Memory B cell (primary cell): Measurements from ENCODE around the gene ETF1.

Source experiments
- ATAC-seq: fragments of 150-1000 bp; cut with Tn5 transposase; 2 replicates; pipeline ENCODE4 v1.10.0; 2021; ENCODE audit warnings: low read depth, mild to moderate bottlenecking, moderate library complexity
- DNase-seq, 2 donors: peaks; one replicate each; pipeline ENCODE4 v3.0.0; 2022; ENCODE audit warnings: low spot score in 2 of 2
- H3K27ac Mint-ChIP-seq: one replicate; pipeline ENCODE4 v1.8.0; 2022; ENCODE audit warnings: mild to moderate bottlenecking, moderate library complexity, mixed read lengths
- H3K27me3 Mint-ChIP-seq: one replicate; pipeline ENCODE4 v1.8.0; 2022; ENCODE audit warnings: mixed read lengths
- H3K36me3 Mint-ChIP-seq: one replicate; pipeline ENCODE4 v1.8.0; 2022; ENCODE audit warnings: mild to moderate bottlenecking, mixed read lengths
- H3K4me1 Mint-ChIP-seq: one replicate; pipeline ENCODE4 v1.8.0; 2022; ENCODE audit warnings: mixed read lengths
- H3K4me3 Mint-ChIP-seq: one replicate; pipeline ENCODE4 v1.8.0; 2022; ENCODE audit warnings: mild to moderate bottlenecking, moderate library complexity, mixed read lengths
- H3K9me3 Mint-ChIP-seq: one replicate; pipeline ENCODE4 v1.8.0; 2022; ENCODE audit warnings: mixed read lengths

ETF1 gene

DNA sequence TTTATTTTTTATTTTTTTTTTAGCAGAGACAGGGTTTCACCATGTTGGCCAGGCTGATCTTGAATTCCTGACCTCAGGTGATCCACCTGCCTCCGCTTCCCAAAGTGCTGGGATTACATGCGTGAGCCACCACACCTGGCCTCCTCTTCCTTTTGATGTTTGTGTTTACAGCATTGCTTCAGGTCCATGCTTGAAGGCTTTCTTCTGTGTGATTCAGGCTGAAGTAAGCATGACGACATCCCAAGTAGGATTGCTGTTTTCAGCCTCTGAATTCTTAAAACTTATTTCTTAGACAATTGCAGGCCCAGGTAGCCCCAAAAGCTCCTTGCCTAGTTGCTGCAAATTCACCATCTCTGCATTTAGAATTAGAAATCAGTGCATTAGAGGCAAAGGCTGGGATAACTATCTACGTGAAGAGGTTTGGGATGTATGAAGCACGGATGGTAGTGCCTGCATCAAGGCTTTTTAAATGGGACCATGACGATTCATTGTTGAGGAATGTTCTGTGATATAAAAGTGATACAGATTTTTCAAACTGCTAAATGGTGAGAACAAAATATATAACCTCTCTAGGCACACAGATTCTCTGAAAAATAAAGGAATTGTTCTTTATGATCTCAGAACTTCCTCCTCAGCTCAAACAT is 3.0 kb upstream of the ETF1 start:
- H3K4me3 Mint-ChIP-seq: peak overlapping the region; percentile 21
- peaks cover 35% of the 10 kb centered on the region for H3K4me1 Mint-ChIP-seq
- ATAC-seq (no peak), DNase-seq (no peak)
- H3K36me3 Mint-ChIP-seq: no peaks in the 10 kb centered on the region
- no peaks in the 10 kb centered on the region for H3K27me3 Mint-ChIP-seq
- no peaks in the 10 kb centered on the region for H3K9me3 Mint-ChIP-seq
- H3K27ac Mint-ChIP-seq: no peak overlapping the region

DNA sequence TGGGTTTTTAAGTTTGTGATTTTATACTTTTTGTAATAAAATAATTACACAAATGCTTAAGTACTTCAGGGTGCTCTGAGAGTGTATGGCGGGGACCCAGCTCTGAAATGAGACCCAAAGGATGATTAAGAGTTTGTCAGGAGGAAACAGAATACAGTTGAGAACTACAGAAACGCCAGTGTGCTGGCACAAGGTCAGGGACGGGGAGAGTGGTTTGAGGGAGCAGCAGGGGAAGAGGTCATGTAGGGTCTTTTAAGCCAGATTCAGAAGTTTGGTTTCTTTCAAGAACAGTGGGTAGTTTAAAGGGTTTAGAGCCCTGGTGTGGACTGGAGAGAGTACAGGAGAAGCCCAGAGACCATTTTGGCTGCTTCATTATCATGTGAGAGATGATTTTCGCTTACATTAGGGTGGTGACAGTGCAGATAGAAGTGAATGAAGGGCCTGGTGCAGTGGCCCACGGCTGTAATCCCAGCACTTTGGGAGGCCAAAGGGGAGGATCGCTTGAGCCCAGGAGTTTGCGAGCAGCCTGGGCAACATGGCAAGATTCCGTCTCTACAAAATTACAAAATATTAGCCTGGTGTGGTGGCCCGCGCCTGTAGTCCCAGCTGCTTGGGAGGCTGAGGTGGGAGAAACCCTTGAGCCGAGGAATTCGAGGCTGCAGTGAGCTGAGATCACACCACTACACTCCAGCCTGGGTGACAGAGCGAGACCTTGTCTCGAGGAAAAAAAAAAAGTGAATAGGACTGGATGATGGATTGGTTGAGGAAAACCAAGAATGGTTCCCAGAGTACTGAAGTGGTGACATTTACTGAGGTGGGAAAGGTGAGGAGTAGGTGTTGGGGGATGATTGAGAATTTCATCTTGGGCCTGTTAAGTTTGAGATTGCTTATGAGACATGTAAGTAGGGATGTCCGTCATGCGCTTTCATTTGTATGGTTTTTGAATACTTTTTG is 1.4 kb upstream of the ETF1 start:
- Mint-ChIP-seq H3K27ac (peak overlapping the region; percentile 99), H3K27me3 (no peaks in the 10 kb centered on the region), H3K9me3 (no peaks in the 10 kb centered on the region), H3K4me3 (peak overlapping the region; percentile 96), H3K36me3 (peaks cover 2% of the 10 kb centered on the region), H3K4me1 (peaks cover 44% of the 10 kb centered on the region)
- ATAC-seq (no peak), DNase-seq (no peak)

DNA sequence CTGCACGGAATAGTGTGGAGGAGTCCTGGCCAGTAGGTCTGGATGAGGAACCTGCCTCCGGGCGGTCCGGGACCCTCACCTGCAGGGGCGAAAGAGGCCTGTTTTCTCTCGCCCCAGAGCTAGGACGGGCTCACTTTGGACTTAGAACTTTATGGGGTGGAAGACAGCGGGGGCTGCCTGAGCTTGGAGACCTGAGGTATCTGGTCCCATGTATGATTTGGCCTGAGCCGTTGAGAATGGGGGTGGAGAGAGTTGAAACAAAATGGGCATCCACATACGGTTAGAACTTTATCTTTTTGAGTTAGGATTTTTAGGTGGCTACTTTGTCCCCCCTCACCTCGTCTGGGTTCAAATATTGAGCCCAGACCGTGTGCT is 681 bp upstream of the ETF1 start:
- peak; percentile 56 for ATAC-seq
- Mint-ChIP-seq H3K9me3 (no peaks in the 10 kb centered on the region), H3K27ac (peak overlapping the region; percentile 99), H3K4me1 (peaks cover 47% of the 10 kb centered on the region), H3K4me3 (peak overlapping the region; percentile 96), H3K36me3 (peaks cover 2% of the 10 kb centered on the region), H3K27me3 (no peaks in the 10 kb centered on the region)
- DNase-seq: no peak

DNA sequence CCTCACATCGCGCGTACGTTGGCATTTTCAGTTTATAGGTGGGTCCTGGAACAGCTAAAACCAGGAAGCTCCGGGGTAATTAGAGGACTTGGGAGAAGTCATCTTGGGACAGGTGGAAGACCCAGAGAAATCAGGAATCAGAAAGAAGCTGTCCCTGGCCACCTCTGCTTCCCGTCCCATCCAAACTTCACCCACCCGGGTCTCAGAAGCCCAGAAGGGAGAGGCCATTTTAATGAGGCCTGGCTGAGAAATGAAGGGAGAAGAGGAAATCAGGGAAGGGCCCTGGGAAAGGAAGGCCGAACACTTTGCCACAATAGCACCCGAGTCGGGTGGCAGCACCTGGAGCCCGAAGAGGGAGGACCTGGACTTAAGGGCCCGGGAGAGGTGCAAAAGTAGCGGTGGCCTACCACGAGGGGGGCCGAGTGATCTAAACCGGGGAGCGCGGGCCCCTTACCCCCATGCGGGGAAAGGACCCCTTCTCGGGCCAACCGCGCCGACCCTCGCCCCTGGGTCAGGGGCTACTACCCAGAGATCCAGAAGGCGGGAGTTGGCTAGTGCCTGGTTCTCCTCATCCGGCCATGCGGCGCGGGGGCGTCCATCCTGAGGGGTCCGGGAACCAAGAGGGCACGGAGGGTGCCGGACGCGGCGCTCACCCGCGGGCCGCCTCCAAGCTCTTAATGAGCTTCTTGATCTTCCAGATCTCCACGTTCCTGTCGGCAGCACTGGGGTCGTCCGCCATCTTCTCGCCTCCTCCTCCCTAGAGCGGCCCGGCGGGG is 668 bp downstream of the ETF1 start:
- no peak for DNase-seq
- peak overlapping the region; percentile 99 for H3K27ac Mint-ChIP-seq
- H3K4me3 Mint-ChIP-seq: peak overlapping the region; percentile 96
- no peaks in the 10 kb centered on the region for H3K9me3 Mint-ChIP-seq
- H3K4me1 Mint-ChIP-seq: peaks cover 43% of the 10 kb centered on the region
- no peaks in the 10 kb centered on the region for H3K27me3 Mint-ChIP-seq
- H3K36me3 Mint-ChIP-seq: peaks cover 2% of the 10 kb centered on the region
- no peak for ATAC-seq

DNA sequence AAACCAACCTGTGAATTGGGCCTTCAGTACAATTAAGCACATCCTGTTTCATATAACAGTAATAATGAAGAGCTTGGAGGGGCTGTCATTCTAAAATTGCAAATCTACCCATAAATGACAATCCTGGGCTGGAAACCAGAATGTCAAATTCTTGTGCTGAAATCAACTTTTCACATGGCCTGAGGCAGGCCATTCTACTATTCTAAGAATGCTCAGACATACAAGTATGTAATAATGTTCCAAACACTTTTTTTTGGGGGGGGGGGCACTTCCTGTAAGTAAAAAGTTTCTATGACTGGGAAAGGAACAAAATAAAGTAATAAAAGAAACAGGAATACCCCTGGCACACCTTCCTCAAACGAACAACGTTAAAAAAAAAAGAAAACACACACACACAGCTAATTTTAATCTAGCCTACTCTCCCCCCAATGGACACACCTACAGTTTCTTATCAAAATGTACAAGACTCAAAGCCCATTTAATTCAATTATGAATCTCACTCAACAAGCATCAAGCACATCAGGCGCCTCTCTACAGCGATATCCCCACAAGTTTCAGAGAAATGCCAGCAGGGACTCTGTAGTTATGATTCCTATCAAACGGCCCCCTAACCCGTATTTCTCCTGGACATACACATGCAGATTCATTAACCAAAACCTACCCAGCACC is 1.4 kb downstream of the ETF1 start:
- H3K36me3 Mint-ChIP-seq: peaks cover 2% of the 10 kb centered on the region
- DNase-seq: no peak
- ATAC-seq: no peak

DNA sequence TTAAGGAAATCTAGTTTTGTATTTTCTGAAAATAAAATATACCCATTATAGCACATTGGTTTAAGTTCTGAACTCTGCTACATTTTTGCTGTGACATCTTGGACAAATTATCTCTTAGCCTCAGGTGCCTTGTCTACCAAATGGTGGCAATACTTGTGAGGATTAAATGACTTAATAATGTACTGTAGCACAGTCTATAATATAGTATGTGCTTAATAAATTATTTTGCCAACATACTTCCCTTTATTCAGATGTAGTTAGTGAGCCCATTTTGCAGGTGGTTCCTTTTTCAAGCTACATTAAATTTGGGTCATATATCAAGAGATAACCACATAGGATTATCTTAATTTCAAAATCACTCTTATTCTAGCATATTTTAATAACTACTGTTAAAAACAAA is 3.2 kb downstream of the ETF1 start:
- Mint-ChIP-seq H3K4me1 (peaks cover 47% of the 10 kb centered on the region), H3K27ac (peak overlapping the region; percentile 28), H3K4me3 (no peak overlapping the region), H3K27me3 (no peaks in the 10 kb centered on the region), H3K9me3 (no peaks in the 10 kb centered on the region), H3K36me3 (peaks cover 5% of the 10 kb centered on the region)
- no peak for ATAC-seq
- DNase-seq: no peak

More for the DNA sequence above, 1.4 kb downstream of the ETF1 start:
- H3K27me3 Mint-ChIP-seq: no peaks in the 10 kb centered on the region
- H3K4me1 Mint-ChIP-seq: peaks cover 49% of the 10 kb centered on the region
- H3K9me3 Mint-ChIP-seq: no peaks in the 10 kb centered on the region
- H3K27ac Mint-ChIP-seq: peak overlapping the region; percentile 99
- peak overlapping the region; percentile 96 for H3K4me3 Mint-ChIP-seq

DNA sequence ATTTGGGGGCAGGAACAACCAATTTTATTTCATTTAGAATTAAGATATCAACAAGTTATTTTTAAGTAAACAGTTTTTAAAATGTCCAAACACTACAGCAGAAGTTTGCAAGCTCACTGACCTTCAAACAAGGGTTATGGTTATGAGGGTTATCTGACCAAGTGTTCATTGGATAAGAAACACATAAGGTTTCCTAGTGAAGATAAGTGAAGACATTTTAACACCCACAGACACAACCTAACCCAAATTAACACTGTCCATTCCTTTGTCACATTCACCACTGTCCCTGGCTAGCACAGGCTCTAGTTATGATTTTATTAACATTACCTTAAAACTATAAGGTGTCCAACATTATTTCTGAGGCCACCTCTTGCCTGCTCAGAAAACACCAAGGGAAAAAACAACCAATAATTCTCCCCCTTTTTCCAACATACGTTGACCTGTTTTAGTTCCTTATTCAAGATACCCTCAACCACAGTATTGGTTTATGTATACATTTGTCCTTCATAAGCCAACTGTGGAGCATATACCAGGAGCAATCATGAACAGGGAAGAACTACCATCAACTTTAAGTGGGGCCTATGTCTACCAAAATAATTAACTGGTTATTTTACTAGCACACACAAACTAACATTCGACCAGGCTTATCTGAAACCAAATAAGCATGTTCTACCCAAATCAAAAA is 4.0 kb downstream of the ETF1 start:
- Mint-ChIP-seq H3K4me3 (no peak overlapping the region), H3K9me3 (no peaks in the 10 kb centered on the region), H3K4me1 (peaks cover 40% of the 10 kb centered on the region), H3K36me3 (peaks cover 6% of the 10 kb centered on the region), H3K27ac (peak overlapping the region; percentile 28), H3K27me3 (no peaks in the 10 kb centered on the region)
- DNase-seq (no peak), ATAC-seq (no peak)

DNA sequence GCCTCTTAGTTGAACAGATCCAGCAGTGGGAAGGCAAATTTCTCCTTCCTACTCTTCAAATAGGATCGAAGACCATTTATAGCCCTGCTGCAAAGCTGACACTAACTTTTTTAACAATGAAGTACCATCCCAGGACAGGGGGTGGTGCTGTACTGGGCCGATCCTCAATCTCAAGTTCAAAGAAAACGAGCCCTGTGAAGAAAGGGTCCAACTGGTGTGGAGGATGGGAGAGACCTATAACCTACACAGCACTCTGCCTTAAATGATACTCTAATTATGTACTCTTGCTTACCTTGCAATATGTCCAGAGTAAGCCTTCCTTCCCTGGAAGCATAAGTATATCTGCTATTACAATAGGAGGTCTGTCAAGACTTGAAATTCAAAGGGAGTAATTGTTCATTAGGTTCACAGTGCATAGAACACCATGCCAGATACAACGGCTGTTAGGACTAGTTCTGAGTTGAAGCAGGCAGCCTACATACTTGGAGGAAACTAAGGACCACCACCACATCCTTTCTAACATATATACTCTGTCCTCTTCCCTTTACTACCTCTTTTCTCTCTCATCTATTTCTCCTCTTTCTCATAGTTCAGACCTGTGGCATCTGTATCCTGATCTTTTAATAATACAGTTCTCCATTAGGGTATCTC is 6.2 kb downstream of the ETF1 start:
- Mint-ChIP-seq H3K4me3 (no peak overlapping the region), H3K4me1 (peaks cover 34% of the 10 kb centered on the region), H3K27me3 (no peaks in the 10 kb centered on the region), H3K9me3 (no peaks in the 10 kb centered on the region), H3K27ac (peak overlapping the region; percentile 33), H3K36me3 (peaks cover 12% of the 10 kb centered on the region)
- peak; percentile 63 for ATAC-seq
- DNase-seq: no peak

DNA sequence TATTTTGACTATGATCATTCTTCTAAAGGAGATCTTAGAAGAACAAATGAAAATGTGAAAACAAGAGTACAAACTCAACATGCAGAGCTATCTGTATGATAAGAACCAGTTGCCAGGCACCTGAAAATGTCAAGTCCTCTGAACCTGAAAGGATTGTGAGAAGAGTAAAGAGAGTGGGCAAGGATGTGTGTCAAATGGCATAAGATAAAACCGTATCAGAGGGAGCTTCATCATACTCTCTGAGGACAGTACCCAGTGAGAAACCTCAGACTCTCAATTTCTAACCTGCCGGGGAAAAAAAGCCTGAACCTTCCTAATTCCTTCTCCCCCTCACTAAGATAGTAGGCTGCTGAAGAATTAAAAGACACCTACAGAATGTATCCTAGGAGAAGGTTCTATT is 6.8 kb downstream of the ETF1 start:
- Mint-ChIP-seq H3K4me3 (no peak overlapping the region), H3K36me3 (peaks cover 12% of the 10 kb centered on the region), H3K4me1 (peaks cover 36% of the 10 kb centered on the region), H3K27ac (peak overlapping the region; percentile 24), H3K27me3 (no peaks in the 10 kb centered on the region), H3K9me3 (no peaks in the 10 kb centered on the region)
- no peak for DNase-seq
- no peak for ATAC-seq

DNA sequence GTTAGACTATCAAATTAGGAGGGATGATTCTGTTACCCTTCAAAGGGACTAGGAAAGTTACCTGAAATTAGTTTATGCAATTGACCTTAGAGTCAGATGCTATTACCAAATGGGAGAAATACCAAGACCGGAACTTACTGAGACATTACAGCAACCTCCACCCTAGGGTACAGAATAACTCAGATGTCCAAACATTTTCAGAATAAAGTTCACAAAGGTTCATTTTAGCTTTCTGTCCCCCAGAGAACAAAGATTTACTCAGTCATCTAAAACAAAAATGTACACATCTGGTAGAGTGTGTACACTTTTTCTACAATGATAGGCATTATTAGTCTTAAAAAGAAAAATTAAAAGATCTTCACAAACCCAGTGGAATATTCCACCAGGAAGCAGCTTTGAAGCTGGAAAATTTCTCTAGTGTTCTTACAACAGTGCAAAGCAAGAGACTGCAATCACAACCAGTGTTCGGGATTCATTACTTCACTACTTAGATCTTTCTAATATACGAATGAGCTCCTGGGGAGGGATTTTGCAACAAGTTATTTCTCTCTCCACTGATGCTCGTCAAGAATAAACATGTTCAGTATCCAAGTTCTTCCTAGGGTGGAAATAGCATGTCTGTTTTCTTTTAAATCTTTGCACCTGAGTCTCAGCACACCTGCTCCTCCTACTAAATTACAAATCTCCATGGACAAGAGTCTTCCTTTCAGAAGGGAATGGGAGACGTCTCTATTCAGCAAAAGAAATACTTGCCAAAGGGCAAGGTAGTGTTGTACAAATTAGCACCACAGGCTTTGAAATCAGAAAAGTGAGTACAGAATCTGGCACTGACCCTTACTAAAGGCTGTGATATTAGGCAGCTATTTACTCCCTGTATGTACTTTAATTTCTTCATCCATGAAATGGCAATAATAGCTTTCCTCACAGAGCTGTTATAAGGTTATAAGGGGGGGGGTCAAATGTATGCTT is 8.8 kb downstream of the ETF1 start:
- DNase-seq: no peak
- H3K4me1 Mint-ChIP-seq: peaks cover 28% of the 10 kb centered on the region
- H3K27me3 Mint-ChIP-seq: no peaks in the 10 kb centered on the region
- no peak overlapping the region for H3K4me3 Mint-ChIP-seq
- H3K36me3 Mint-ChIP-seq: peaks cover 13% of the 10 kb centered on the region
- no peak for ATAC-seq
- H3K27ac Mint-ChIP-seq: no peak overlapping the region
- H3K9me3 Mint-ChIP-seq: no peaks in the 10 kb centered on the region

DNA sequence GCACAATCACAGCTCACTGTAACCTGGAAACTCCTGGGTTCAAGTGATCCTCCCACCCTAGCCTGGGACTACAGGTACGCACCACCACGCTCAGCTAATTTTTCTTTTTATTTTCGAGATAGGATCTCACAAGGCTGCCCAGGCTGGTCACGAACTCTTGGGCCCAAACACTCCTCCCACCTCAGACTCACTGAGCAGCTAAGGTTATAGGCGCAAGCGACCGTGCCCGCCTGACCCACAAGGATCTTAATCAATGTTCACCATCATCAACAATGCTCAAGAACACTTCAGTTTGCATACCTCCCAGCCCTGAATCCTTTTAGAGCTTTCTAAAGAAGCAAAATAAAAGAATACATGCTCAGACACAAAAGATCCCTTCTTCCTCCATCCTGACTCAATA is 13.2 kb downstream of the ETF1 start:
- H3K9me3 Mint-ChIP-seq: no peaks in the 10 kb centered on the region
- ATAC-seq (no peak), DNase-seq (no peak)
- H3K27me3 Mint-ChIP-seq: no peaks in the 10 kb centered on the region
- H3K36me3 Mint-ChIP-seq: peaks cover 14% of the 10 kb centered on the region
- no peak overlapping the region for H3K27ac Mint-ChIP-seq
- peaks cover 21% of the 10 kb centered on the region for H3K4me1 Mint-ChIP-seq
- H3K4me3 Mint-ChIP-seq: no peak overlapping the region
